Peyer's patch (tissue), 4 donors: Measurements from ENCODE around the gene USH2A.

Experiments
- POLR2A ChIP-seq, 2 donors: fragments of 450-650 bp; IDR thresholded peaks; one replicate each; pipeline ENCODE4 v1.5.1; 2017; ENCODE audit warnings: antibody characterized with exemption in 2 of 2, mild to moderate bottlenecking in 2 of 2, moderate library complexity in 2 of 2
- TF ChIP-seq, protein P1 (sequence below), 6 experiments: fragments of 450-650 bp in 4 of 6; fragments of 200-600 bp in 2 of 6; sonication (generic) in 1 of 6; IDR thresholded peaks; one replicate each; pipeline ENCODE4 v1.5.1; 2017 to 2019; ENCODE audit warnings: antibody characterized with exemption in 6 of 6, mild to moderate bottlenecking in 3 of 6, moderate library complexity in 1 of 6

DNA sequence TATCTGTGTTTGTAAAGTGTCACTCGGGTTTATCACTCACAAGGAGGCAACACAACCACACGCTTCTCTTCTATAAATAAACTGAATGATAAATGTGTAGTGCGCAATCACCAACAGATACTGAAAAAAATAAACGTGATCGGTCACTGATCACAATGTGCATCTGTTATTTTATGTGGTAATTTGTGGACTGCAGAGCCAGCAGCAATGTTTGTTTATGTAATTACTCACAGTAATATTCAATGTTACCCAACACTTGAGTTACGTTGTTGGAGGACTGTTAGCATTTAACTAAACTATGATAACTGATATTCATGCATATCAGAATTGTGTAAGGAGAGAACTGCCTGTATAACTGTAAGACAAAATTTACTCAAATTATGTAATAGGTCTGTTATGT lies 129.6 kb downstream of the USH2A start:
- TF ChIP-seq, protein P1, sequence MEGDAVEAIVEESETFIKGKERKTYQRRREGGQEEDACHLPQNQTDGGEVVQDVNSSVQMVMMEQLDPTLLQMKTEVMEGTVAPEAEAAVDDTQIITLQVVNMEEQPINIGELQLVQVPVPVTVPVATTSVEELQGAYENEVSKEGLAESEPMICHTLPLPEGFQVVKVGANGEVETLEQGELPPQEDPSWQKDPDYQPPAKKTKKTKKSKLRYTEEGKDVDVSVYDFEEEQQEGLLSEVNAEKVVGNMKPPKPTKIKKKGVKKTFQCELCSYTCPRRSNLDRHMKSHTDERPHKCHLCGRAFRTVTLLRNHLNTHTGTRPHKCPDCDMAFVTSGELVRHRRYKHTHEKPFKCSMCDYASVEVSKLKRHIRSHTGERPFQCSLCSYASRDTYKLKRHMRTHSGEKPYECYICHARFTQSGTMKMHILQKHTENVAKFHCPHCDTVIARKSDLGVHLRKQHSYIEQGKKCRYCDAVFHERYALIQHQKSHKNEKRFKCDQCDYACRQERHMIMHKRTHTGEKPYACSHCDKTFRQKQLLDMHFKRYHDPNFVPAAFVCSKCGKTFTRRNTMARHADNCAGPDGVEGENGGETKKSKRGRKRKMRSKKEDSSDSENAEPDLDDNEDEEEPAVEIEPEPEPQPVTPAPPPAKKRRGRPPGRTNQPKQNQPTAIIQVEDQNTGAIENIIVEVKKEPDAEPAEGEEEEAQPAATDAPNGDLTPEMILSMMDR (IDR thresholded peaks at IDR 0.05), result no peak
- TF ChIP-seq POLR2A (IDR thresholded peaks at IDR 0.05), result no peak
